Esophagus squamous epithelium (tissue), 4 donors: ENCODE results near the gene GPT2.

Experiments
- CTCF ChIP-seq, 6 experiments: fragments of 450-650 bp in 4 of 6; fragments of 200-600 bp in 2 of 6; sonication (generic) in 2 of 6; IDR thresholded peaks; one replicate each; pipeline ENCODE4 v1.5.1; 2016 to 2019; ENCODE audit warnings: antibody characterized with exemption in 6 of 6, mild to moderate bottlenecking in 4 of 6, moderate library complexity in 4 of 6
- POLR2A ChIP-seq, 4 donors: fragments of 450-650 bp; IDR thresholded peaks; one replicate each; pipeline ENCODE4 v1.6.1; 2017; ENCODE audit warnings: antibody characterized with exemption in 4 of 4, mild to moderate bottlenecking in 4 of 4, moderate library complexity in 3 of 4

GRCh38 chr16:46950009-46950408 lies 65.8 kb downstream of the GPT2 start:
- no peak for TF ChIP-seq CTCF (IDR thresholded peaks at IDR 0.05)
- no peak for TF ChIP-seq POLR2A (IDR thresholded peaks at IDR 0.05)
